ENCODE data around the gene TENM4.
"Not testable (repeated sequence)": the region's sequence is repeated elsewhere in the genome, so short reads cannot be mapped to it uniquely, and the experiment has no call there.

Gene TENM4

GRCh38 chr11:78612721-78613377 lies 828.0 kb downstream of the TENM4 start:
- in situ Hi-C loops (cut with MboI; ENCODE audit: low pct_unique_long_range_greater_than_20kb, low sequenced_read_pairs, unreplicated experiment), result no loop called here

GRCh38 chr11:78609321-78609720 lies 831.5 kb downstream of the TENM4 start:
- DNase-seq (ENCODE audit: low spot score); in situ Hi-C loops (cut with MboI; ENCODE audit: low pct_unique_long_range_greater_than_20kb, low sequenced_read_pairs, unreplicated experiment): not testable (repeated sequence)

More at GRCh38 chr11:78612721-78613377, 828.0 kb downstream of the TENM4 start:
- TF ChIP-seq CTCF (IDR thresholded peaks at IDR 0.05; ENCODE audit: extremely low read depth, insufficient read depth, missing control alignments), result no peak
- DNase-seq (ENCODE audit: low spot score), result no peak

- in situ Hi-C loops (cut with MboI; ENCODE audit: low pct_unique_long_range_greater_than_20kb, low sequenced_read_pairs, unreplicated experiment), result no loop called here
- TF ChIP-seq CTCF (IDR thresholded peaks at IDR 0.05; ENCODE audit: extremely low read depth, insufficient read depth, missing control alignments), result no peak
- DNase-seq (ENCODE audit: low spot score), result no peak
Observed at GRCh38 chr11:78607696-78608095, 833.1 kb downstream of the TENM4 start.

GRCh38 chr11:78606667-78607066 lies 834.2 kb downstream of the TENM4 start:
- in situ Hi-C loops (cut with MboI; ENCODE audit: low pct_unique_long_range_greater_than_20kb, low sequenced_read_pairs, unreplicated experiment), result no loop called here
- no peak for DNase-seq (ENCODE audit: low spot score)
- no peak for TF ChIP-seq CTCF (IDR thresholded peaks at IDR 0.05; ENCODE audit: extremely low read depth, insufficient read depth, missing control alignments)

GRCh38 chr11:78605296-78605695 lies 835.5 kb downstream of the TENM4 start:
- DNase-seq (ENCODE audit: low spot score), result no peak
- TF ChIP-seq CTCF (IDR thresholded peaks at IDR 0.05; ENCODE audit: extremely low read depth, insufficient read depth, missing control alignments), result no peak
- in situ Hi-C loops (cut with MboI; ENCODE audit: low pct_unique_long_range_greater_than_20kb, low sequenced_read_pairs, unreplicated experiment), result no loop called here

- no peak for DNase-seq (ENCODE audit: low spot score)
- TF ChIP-seq CTCF (IDR thresholded peaks at IDR 0.05; ENCODE audit: extremely low read depth, insufficient read depth, missing control alignments), result no peak
- in situ Hi-C loops (cut with MboI; ENCODE audit: low pct_unique_long_range_greater_than_20kb, low sequenced_read_pairs, unreplicated experiment), result no loop called here
Observed at GRCh38 chr11:78603792-78604191, 837.0 kb downstream of the TENM4 start.
